HPDE6-E6E7 (cell line): Measurements from ENCODE around the gene PPP1R14B.
"Not testable (repeated sequence)": the region's sequence is repeated elsewhere in the genome, so short reads cannot be mapped to it uniquely, and the experiment has no call there.

Source experiments
- DNase-seq: peaks from one replicate; pipeline ENCODE4 v3.0.0; 2011; ENCODE audit warnings: missing footprints; ENCODE audit errors: extremely low spot score

PPP1R14B gene

GRCh38 chr11:64260147-64260708 is 13.5 kb upstream of the PPP1R14B start:
- no peak for DNase-seq

GRCh38 chr11:64259533-64260067 is 12.9 kb upstream of the PPP1R14B start:
- DNase-seq, result no peak

GRCh38 chr11:64258946-64259532 is 12.3 kb upstream of the PPP1R14B start:
- DNase-seq, result no peak

- DNase-seq, result no peak
These were observed 11.6 kb upstream of the PPP1R14B start for GRCh38 chr11:64258356-64258755.

- DNase-seq, result no peak
These were observed 9.6 kb upstream of the PPP1R14B start for GRCh38 chr11:64256300-64256699.

GRCh38 chr11:64255135-64256128 is 8.7 kb upstream of the PPP1R14B start:
- no peak for DNase-seq

GRCh38 chr11:64254326-64254725 is 7.6 kb upstream of the PPP1R14B start:
- DNase-seq, result no peak

- no peak for DNase-seq
These were observed 6.7 kb upstream of the PPP1R14B start for GRCh38 chr11:64253481-64253880.

GRCh38 chr11:64253043-64253442 is 6.3 kb upstream of the PPP1R14B start:
- no peak for DNase-seq

GRCh38 chr11:64252003-64252872 is 5.5 kb upstream of the PPP1R14B start:
- DNase-seq, result no peak

GRCh38 chr11:64251753-64252002 is 4.9 kb upstream of the PPP1R14B start:
- DNase-seq, result no peak

- no peak for DNase-seq
These were observed 4.4 kb upstream of the PPP1R14B start, which contains the start of gene PLCB3 for GRCh38 chr11:64251016-64251752. Gene PLCB3 (plus strand): TSS chr11:64251530. CDS start chr11:64251650, 120 bp downstream.

GRCh38 chr11:64250415-64251015 is 3.8 kb upstream of the PPP1R14B start:
- DNase-seq, result no peak

GRCh38 chr11:64249563-64250414 is 3.0 kb upstream of the PPP1R14B start:
- no peak for DNase-seq

- no peak for DNase-seq
These were observed 2.3 kb upstream of the PPP1R14B start for GRCh38 chr11:64249038-64249437.

- no peak for DNase-seq
These were observed 1.8 kb upstream of the PPP1R14B start for GRCh38 chr11:64248578-64248977.

GRCh38 chr11:64247729-64248531 is 1.2 kb upstream of the PPP1R14B start:
- DNase-seq, result no peak

- DNase-seq, result not testable (repeated sequence)
These were observed 197 bp downstream of the PPP1R14B start for GRCh38 chr11:64246621-64246870.
